H1 (cell line): ENCODE measurements around the gene DSCAM. TPM values are rescaled to one million over a fixed set of nuclear protein-coding genes. Genes with fewer than 3 reads are reported as not detected.

Source experiments
- CTCF ChIA-PET: fragments of 300-600 bp; sonication (Branson Sonifier 250); formaldehyde crosslinking; loops from one replicate; lab custom pipeline; 2021; ENCODE audit not compliant: partially characterized antibody; lab: Charles Lee
- POLR2A ChIA-PET: fragments of 300-600 bp; sonication (Branson Sonifier 250); formaldehyde crosslinking; loops from one replicate; lab custom pipeline; 2021; ENCODE audit warnings: inconsistent platforms; ENCODE audit not compliant: partially characterized antibody; lab: Charles Lee
- DNase-seq, 2 experiments: peaks; one replicate each; pipeline versions ENCODE4 v3.0.0 to v3.0.0-alpha.2; 2010 to 2022; ENCODE audit warnings: low spot score in 2 of 2, low read depth in 1 of 2, mixed read lengths in 1 of 2
- FAIRE-seq: peaks from 2 replicates; lab custom pipeline; 2011; peaks lifted over from hg19 to GRCh38; lab: Jason Lieb, UNC
- H2AFZ ChIP-seq: 2 replicates; pipeline ENCODE4 v1.8.1; 2012; ENCODE audit warnings: low read length, inconsistent platforms
- H2AK5ac ChIP-seq: 2 replicates; pipeline ENCODE4 v1.6.1; 2013; ENCODE audit warnings: low read depth, low read length
- H2BK120ac ChIP-seq: replicated peaks from 2 replicates; pipeline ENCODE3; 2013; ENCODE audit warnings: low read depth, low read length, inconsistent platforms
- H2BK12ac ChIP-seq: 2 replicates; pipeline ENCODE4 v1.6.1; 2013; ENCODE audit warnings: low read depth, low read length
- H2BK15ac ChIP-seq: 2 replicates; pipeline ENCODE4 v1.6.1; 2013; ENCODE audit warnings: low read length
- H2BK20ac ChIP-seq: 2 replicates; pipeline ENCODE4 v1.6.1; 2013; ENCODE audit warnings: low read length
- H2BK5ac ChIP-seq: 2 replicates; pipeline ENCODE4 v1.6.1; 2013; ENCODE audit warnings: low read depth, low read length
- H3K14ac ChIP-seq: 2 replicates; pipeline ENCODE4 v1.6.1; 2013; ENCODE audit warnings: inconsistent platforms; ENCODE audit not compliant: insufficient read length
- H3K18ac ChIP-seq: 2 replicates; pipeline ENCODE4 v1.6.1; 2013; ENCODE audit warnings: low read length; ENCODE audit errors: extremely low read depth
- H3K23ac ChIP-seq: 2 replicates; pipeline ENCODE4 v1.6.1; 2013; ENCODE audit warnings: inconsistent platforms; ENCODE audit not compliant: insufficient read length
- H3K23me2 ChIP-seq: 2 replicates; pipeline ENCODE4 v1.6.1; 2013; ENCODE audit warnings: low read depth, low read length
- H3K27ac ChIP-seq: 2 replicates; pipeline ENCODE4 v1.6.1; 2011; ENCODE audit warnings: low read depth, low read length, inconsistent platforms
- H3K27me3 ChIP-seq, 4 experiments: replicated peaks in 1 of 4; 1 replicate in 1 of 4; 2 replicates in 3 of 4; pipeline versions ENCODE4 v1.6.1 to v1.8.1; 2011 to 2013; ENCODE audit warnings: low read length in 3 of 4, mild to moderate bottlenecking in 3 of 4, inconsistent platforms in 2 of 4, mixed read lengths in 2 of 4, moderate library complexity in 1 of 4; ENCODE audit not compliant: control insufficient read depth in 3 of 4, insufficient read depth in 3 of 4; ENCODE audit errors: extremely low read depth in 1 of 4
- H3K36me3 ChIP-seq, 4 experiments: 2 replicates each; pipeline versions ENCODE4 v1.6.1 to v1.8.1; 2011 to 2013; ENCODE audit warnings: mild to moderate bottlenecking in 4 of 4, low read length in 3 of 4, moderate library complexity in 2 of 4, control low read depth in 1 of 4, inconsistent platforms in 1 of 4; ENCODE audit not compliant: insufficient read depth in 4 of 4, control insufficient read depth in 2 of 4
- H3K4ac ChIP-seq: replicated peaks from 2 replicates; pipeline ENCODE3; 2013; ENCODE audit warnings: low read length, low read depth, mixed read lengths, inconsistent platforms; ENCODE audit not compliant: insufficient read length
- H3K4me1 ChIP-seq, 4 experiments: replicated peaks in 1 of 4; 1 replicate in 1 of 4; 2 replicates in 3 of 4; pipeline versions ENCODE4 v1.6.1 to v1.8.1; 2011 to 2013; ENCODE audit warnings: low read length in 3 of 4, inconsistent platforms in 2 of 4, mixed read lengths in 1 of 4; ENCODE audit not compliant: insufficient read depth in 4 of 4, control insufficient read depth in 3 of 4
- H3K4me2 ChIP-seq, 2 experiments: 2 replicates each; pipeline versions ENCODE4 v1.6.1 to v1.8.1; 2011 to 2013; ENCODE audit warnings: low read depth in 2 of 2, low read length in 2 of 2, control low read depth in 1 of 2, inconsistent platforms in 1 of 2, mild to moderate bottlenecking in 1 of 2; ENCODE audit not compliant: insufficient read depth in 1 of 2
- H3K4me3 ChIP-seq, 4 experiments: fragments of 200-600, 300-600 bp in 1 of 4; sonication (generic), shearing (Covaris generic), sonication (Bioruptor Twin) in 1 of 4; 2 replicates each; pipeline versions ENCODE4 v1.5.1 to v1.8.1; 2011 to 2016; ENCODE audit warnings: low read length in 4 of 4, low read depth in 3 of 4, control low read depth in 2 of 4, inconsistent platforms in 2 of 4, mild to moderate bottlenecking in 2 of 4, mixed read lengths in 1 of 4, moderate library complexity in 1 of 4; ENCODE audit not compliant: insufficient read depth in 2 of 4; ENCODE audit errors: extremely low read depth in 1 of 4
- H3K56ac ChIP-seq: replicated peaks from 2 replicates; pipeline ENCODE3; 2013; ENCODE audit warnings: low read depth, mild to moderate bottlenecking, mixed read lengths, low read length, inconsistent platforms; ENCODE audit not compliant: insufficient read length
- H3K79me1 ChIP-seq: 2 replicates; pipeline ENCODE4 v1.6.1; 2013; ENCODE audit warnings: low read depth, low read length, control low read depth
- H3K79me2 ChIP-seq, 2 experiments: 2 replicates each; pipeline versions ENCODE4 v1.6.1 to v1.8.1; 2012 to 2013; ENCODE audit warnings: low read length in 2 of 2, mild to moderate bottlenecking in 2 of 2, inconsistent platforms in 1 of 2; ENCODE audit not compliant: insufficient read depth in 2 of 2, control insufficient read depth in 1 of 2
- H3K9ac ChIP-seq, 4 experiments: replicated peaks in 1 of 4; 1 replicate in 1 of 4; 2 replicates in 3 of 4; pipeline versions ENCODE4 v1.6.1 to v1.8.1; 2011 to 2013; ENCODE audit warnings: low read depth in 3 of 4, low read length in 3 of 4, control low read depth in 2 of 4, mild to moderate bottlenecking in 2 of 4, moderate library complexity in 2 of 4, inconsistent platforms in 1 of 4; ENCODE audit errors: extremely low read depth in 1 of 4
- H3K9me3 ChIP-seq, 2 experiments: 2 replicates each; pipeline versions ENCODE4 v1.6.1 to v1.8.1; 2012 to 2013; ENCODE audit warnings: mild to moderate bottlenecking in 2 of 2, moderate library complexity in 2 of 2, control low read depth in 1 of 2, inconsistent platforms in 1 of 2, low read depth in 1 of 2, low read length in 1 of 2, mixed read lengths in 1 of 2; ENCODE audit not compliant: insufficient read depth in 2 of 2
- H4K20me1 ChIP-seq, 2 experiments: replicated peaks in 1 of 2; 2 replicates each; pipeline versions ENCODE3 to v1.8.1; 2011 to 2013; ENCODE audit warnings: inconsistent platforms in 2 of 2, low read length in 2 of 2, mild to moderate bottlenecking in 1 of 2; ENCODE audit not compliant: insufficient read depth in 2 of 2, control insufficient read depth in 1 of 2
- H4K5ac ChIP-seq: 2 replicates; pipeline ENCODE4 v1.6.1; 2013; ENCODE audit warnings: low read length, low read depth, mixed read lengths, inconsistent platforms; ENCODE audit not compliant: insufficient read length
- H4K8ac ChIP-seq: 2 replicates; pipeline ENCODE4 v1.8.0; 2013; ENCODE audit warnings: mild to moderate bottlenecking, moderate library complexity, low read length, inconsistent platforms; ENCODE audit not compliant: insufficient read depth; ENCODE audit errors: extremely low read depth
- H4K91ac ChIP-seq: replicated peaks from 2 replicates; pipeline ENCODE3; 2013; ENCODE audit warnings: low read length, mixed read lengths, inconsistent platforms; ENCODE audit not compliant: insufficient read length
- ATF3 ChIP-seq: IDR thresholded peaks from 2 replicates; pipeline ENCODE4 v1.6.1; 2011; ENCODE audit warnings: low read depth, mild to moderate bottlenecking, low read length; ENCODE audit not compliant: insufficient read depth
- BACH1 ChIP-seq: IDR thresholded peaks from 2 replicates; pipeline ENCODE4 v1.6.1; 2012; ENCODE audit warnings: low read length, improper control_type of control experiment
- BCL11A ChIP-seq, 2 experiments: IDR thresholded peaks; one replicate each; pipeline ENCODE4 v1.6.1; 2011; ENCODE audit warnings: low read depth in 2 of 2, low read length in 2 of 2, mild to moderate bottlenecking in 2 of 2
- CTCF ChIP-seq, 3 experiments: IDR thresholded peaks; 1 replicate in 2 of 3; 2 replicates in 1 of 3; pipeline versions ENCODE4 v1.5.1 to v1.6.1; 2011; ENCODE audit warnings: low read length in 3 of 3, mild to moderate bottlenecking in 3 of 3, inconsistent platforms in 2 of 3, low read depth in 1 of 3, moderate library complexity in 1 of 3; ENCODE audit not compliant: insufficient read depth in 1 of 3; ENCODE audit errors: control extremely low read depth in 1 of 3
- GABPA ChIP-seq: IDR thresholded peaks from 2 replicates; pipeline ENCODE4 v1.6.1; 2011; ENCODE audit warnings: mild to moderate bottlenecking, low read length, moderate library complexity, borderline replicate concordance; ENCODE audit not compliant: insufficient read depth
- POLR2A ChIP-seq, 2 experiments: IDR thresholded peaks; 1 replicate in 1 of 2; 2 replicates in 1 of 2; pipeline ENCODE4 v1.6.1; 2011; ENCODE audit warnings: low read depth in 2 of 2, low read length in 2 of 2, mild to moderate bottlenecking in 2 of 2; ENCODE audit errors: control extremely low read depth in 1 of 2
- POLR2AphosphoS5 ChIP-seq: IDR thresholded peaks from 2 replicates; pipeline ENCODE4 v1.6.1; 2011; ENCODE audit warnings: low read depth, low read length
- RFX5 ChIP-seq: IDR thresholded peaks from 2 replicates; pipeline ENCODE4 v1.6.1; 2011; ENCODE audit warnings: low read depth, low read length, improper control_type of control experiment, borderline replicate concordance
- SIX5 ChIP-seq: IDR thresholded peaks from 2 replicates; pipeline ENCODE4 v1.6.1; 2011; ENCODE audit warnings: mild to moderate bottlenecking, low read depth, low read length
- SP1 ChIP-seq: IDR thresholded peaks from 2 replicates; pipeline ENCODE4 v1.6.1; 2011; ENCODE audit warnings: low read depth, low read length
- SRF ChIP-seq: IDR thresholded peaks from 2 replicates; pipeline ENCODE4 v1.6.1; 2011; ENCODE audit warnings: mild to moderate bottlenecking, low read depth, low read length, moderate library complexity
- TAF1 ChIP-seq: IDR thresholded peaks from 2 replicates; pipeline ENCODE4 v1.6.1; 2011; ENCODE audit warnings: mild to moderate bottlenecking, low read depth, low read length
- TBP ChIP-seq: IDR thresholded peaks from 2 replicates; pipeline ENCODE4 v1.6.1; 2011; ENCODE audit warnings: low read depth, low read length, improper control_type of control experiment
- polyA plus RNA-seq, 7 experiments: library from polyadenylated mRNA; depleted of rRNA in 3 of 7; stranded (reverse) in 5 of 7; unstranded in 2 of 7; fragments of >200 nt in 5 of 7; fragments of 200-250 nt in 2 of 7; gene quantifications; 1 replicate in 5 of 7; 2 replicates in 1 of 7; 4 replicates in 1 of 7; pipeline versions ENCODE4 v1.2.1 to v1.2.3, GENCODE V29; 2011 to 2013; ENCODE audit warnings: missing spikeins in 2 of 7, mixed read lengths in 2 of 7
- total RNA-seq: library from RNA; stranded (reverse); fragmentation: NEBNext Ultra II Directional; extraction: Animal tissue kit (Norgen Biotek cat#: 25700); gene quantifications from 2 replicates; pipeline ENCODE4 v1.2.1, GENCODE V29; 2021

DSCAM gene
- total and polyA plus RNA-seq, 2 of the 8 experiments (the other 6 are each of a cell fraction or from before 2014, with no cell fraction given), result 0.02 to 0.15 TPM

GRCh38 chr21:40115775-40116174 lies 731.2 kb downstream of the DSCAM start:
- Histone ChIP-seq H4K5ac (no peak overlapping the region), H3K36me3 (no peaks in the 10 kb centered on the region), H3K27ac (no peak overlapping the region), H2BK12ac (no peak overlapping the region), H3K4me1 (no peaks in the 10 kb centered on the region), H3K9ac (no peak overlapping the region), H4K91ac (no peak overlapping the region), H2BK20ac (no peak overlapping the region), H2BK120ac (no peak overlapping the region), H2BK15ac (no peak overlapping the region), H3K4me2 (no peak overlapping the region), H3K56ac (no peak overlapping the region), H3K4me3 (no peak overlapping the region), H2AK5ac (no peak overlapping the region), H2AFZ (no peak overlapping the region), H4K20me1 (no peaks in the 10 kb centered on the region), H3K79me2 (no peaks in the 10 kb centered on the region), H3K4ac (no peak overlapping the region), H3K23me2 (no peaks in the 10 kb centered on the region; the same call in 1 of the 2 replicates), H3K18ac (no peak overlapping the region), H3K79me1 (no peaks in the 10 kb centered on the region), H2BK5ac (no peak overlapping the region), H3K23ac (no peak overlapping the region), H3K9me3 (no peaks in the 10 kb centered on the region), H3K14ac (no peak overlapping the region), H4K8ac (no peak overlapping the region), H3K27me3 (no peaks in the 10 kb centered on the region)
- DNase-seq (no peak), FAIRE-seq (no peak)
- POLR2A ChIA-PET, result no interaction called here
- CTCF ChIA-PET, result interaction anchor here (1.0 to 9.0 kb wide), 2 partner anchors 211 to 247 kb away, joined by 3 to 116 read pairs; partner anchors contain the start of gene PCP4
- TF ChIP-seq CTCF (IDR thresholded peaks at IDR 0.05; ENCODE audit: control extremely low read depth in 1 of 3, insufficient read depth in 1 of 3, low read depth in 1 of 3, low read length in 3 of 3) (no peak), ATF3 (no peak), TAF1 (no peak), BCL11A (IDR thresholded peaks at IDR 0.05; ENCODE audit: low read depth in 2 of 2, low read length in 2 of 2) (no peak), POLR2A (IDR thresholded peaks at IDR 0.05; ENCODE audit: control extremely low read depth in 1 of 2, low read depth in 2 of 2, low read length in 2 of 2) (no peak), SRF (no peak), RFX5 (no peak), POLR2AphosphoS5 (no peak), SP1 (no peak), TBP (no peak), SIX5 (no peak), BACH1 (no peak), GABPA (no peak)
